H1 (cell line): ENCODE measurements around the gene ADD1. TPM values are rescaled to one million over a fixed set of nuclear protein-coding genes. Genes with fewer than 3 reads are reported as not detected.

Experiments
- BCL11A ChIP-seq, 2 experiments: IDR thresholded peaks; one replicate each; pipeline ENCODE4 v1.6.1; 2011; ENCODE audit warnings: low read depth in 2 of 2, low read length in 2 of 2, mild to moderate bottlenecking in 2 of 2
- JUN ChIP-seq: IDR thresholded peaks from 2 replicates; pipeline ENCODE4 v1.6.1; 2011; ENCODE audit warnings: low read depth, mild to moderate bottlenecking, improper control_type of control experiment, low read length
- JUND ChIP-seq: IDR thresholded peaks from 2 replicates; pipeline ENCODE4 v1.6.1; 2011; ENCODE audit warnings: mild to moderate bottlenecking, improper control_type of control experiment, low read length
- TBP ChIP-seq: IDR thresholded peaks from 2 replicates; pipeline ENCODE4 v1.6.1; 2011; ENCODE audit warnings: low read depth, low read length, improper control_type of control experiment
- ZNF274 ChIP-seq: IDR thresholded peaks from 2 replicates; pipeline ENCODE4 v1.7.0; 2012; ENCODE audit warnings: low read length, borderline replicate concordance; ENCODE audit errors: extremely low read depth
- polyA plus RNA-seq, 7 experiments: library from polyadenylated mRNA; depleted of rRNA in 3 of 7; stranded (reverse) in 5 of 7; unstranded in 2 of 7; fragments of >200 nt in 5 of 7; fragments of 200-250 nt in 2 of 7; gene quantifications; 1 replicate in 5 of 7; 2 replicates in 1 of 7; 4 replicates in 1 of 7; pipeline versions ENCODE4 v1.2.1 to v1.2.3, GENCODE V29; 2011 to 2013; ENCODE audit warnings: missing spikeins in 2 of 7, mixed read lengths in 2 of 7
- total RNA-seq: library from RNA; stranded (reverse); fragmentation: NEBNext Ultra II Directional; extraction: Animal tissue kit (Norgen Biotek cat#: 25700); gene quantifications from 2 replicates; pipeline ENCODE4 v1.2.1, GENCODE V29; 2021
- TF ChIP-seq, protein P1 (sequence below), 3 experiments: IDR thresholded peaks; 1 replicate in 2 of 3; 2 replicates in 1 of 3; pipeline versions ENCODE4 v1.5.1 to v1.6.1; 2011; ENCODE audit warnings: low read length in 3 of 3, mild to moderate bottlenecking in 3 of 3, inconsistent platforms in 2 of 3, low read depth in 1 of 3, moderate library complexity in 1 of 3; ENCODE audit not compliant: insufficient read depth in 1 of 3; ENCODE audit errors: control extremely low read depth in 1 of 3
- TF ChIP-seq, protein P2 (sequence below): IDR thresholded peaks from 2 replicates; pipeline ENCODE4 v1.6.1; 2011; ENCODE audit warnings: low read depth, mild to moderate bottlenecking, low read length; ENCODE audit not compliant: insufficient read depth
- TF ChIP-seq, protein P3 (sequence below): fragments of 300-600 bp; sonication (generic); IDR thresholded peaks from 2 replicates; pipeline ENCODE4 v1.7.1; 2012; ENCODE audit warnings: low read length, moderate library complexity, mild to moderate bottlenecking, inconsistent platforms; ENCODE audit not compliant: insufficient replicate concordance

Gene ADD1
- total and polyA plus RNA-seq, 2 of the 8 experiments (the other 6 are each of a cell fraction or from before 2014, with no cell fraction given) = 113 to 143 TPM

DNA sequence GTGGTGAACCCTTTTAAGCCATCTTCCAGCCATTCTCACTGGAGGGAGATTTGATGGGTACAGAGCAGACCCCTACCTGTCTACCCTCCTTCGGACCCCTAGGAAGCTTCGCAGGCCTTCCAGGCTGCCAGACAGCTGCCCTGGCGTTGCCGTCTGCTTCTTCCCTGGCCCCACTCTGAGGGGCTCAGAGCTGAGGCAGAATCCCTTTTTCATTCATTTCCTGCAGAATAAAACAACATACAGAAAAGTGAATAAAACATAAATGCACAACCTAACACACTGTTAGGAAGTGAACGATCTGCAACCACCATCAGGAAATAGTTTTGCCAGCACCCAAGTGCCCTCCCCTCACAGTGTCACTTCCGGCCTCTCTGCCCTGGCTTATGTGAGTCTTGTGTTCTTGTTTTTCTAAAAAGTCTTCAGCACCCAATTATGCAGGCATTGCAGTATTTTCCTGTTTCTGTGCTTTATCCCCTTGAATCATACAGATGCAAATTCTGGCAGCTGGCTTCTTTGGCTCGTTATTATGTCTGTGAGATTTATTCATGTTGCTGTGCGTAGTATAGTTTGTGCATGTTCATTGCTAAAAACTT is 5.6 kb upstream of the ADD1 start (continued):
- TF ChIP-seq, protein P1, sequence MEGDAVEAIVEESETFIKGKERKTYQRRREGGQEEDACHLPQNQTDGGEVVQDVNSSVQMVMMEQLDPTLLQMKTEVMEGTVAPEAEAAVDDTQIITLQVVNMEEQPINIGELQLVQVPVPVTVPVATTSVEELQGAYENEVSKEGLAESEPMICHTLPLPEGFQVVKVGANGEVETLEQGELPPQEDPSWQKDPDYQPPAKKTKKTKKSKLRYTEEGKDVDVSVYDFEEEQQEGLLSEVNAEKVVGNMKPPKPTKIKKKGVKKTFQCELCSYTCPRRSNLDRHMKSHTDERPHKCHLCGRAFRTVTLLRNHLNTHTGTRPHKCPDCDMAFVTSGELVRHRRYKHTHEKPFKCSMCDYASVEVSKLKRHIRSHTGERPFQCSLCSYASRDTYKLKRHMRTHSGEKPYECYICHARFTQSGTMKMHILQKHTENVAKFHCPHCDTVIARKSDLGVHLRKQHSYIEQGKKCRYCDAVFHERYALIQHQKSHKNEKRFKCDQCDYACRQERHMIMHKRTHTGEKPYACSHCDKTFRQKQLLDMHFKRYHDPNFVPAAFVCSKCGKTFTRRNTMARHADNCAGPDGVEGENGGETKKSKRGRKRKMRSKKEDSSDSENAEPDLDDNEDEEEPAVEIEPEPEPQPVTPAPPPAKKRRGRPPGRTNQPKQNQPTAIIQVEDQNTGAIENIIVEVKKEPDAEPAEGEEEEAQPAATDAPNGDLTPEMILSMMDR (IDR thresholded peaks at IDR 0.05; ENCODE audit: control extremely low read depth in 1 of 3, insufficient read depth in 1 of 3, low read depth in 1 of 3, low read length in 3 of 3) = no peak
- TF ChIP-seq, protein P2, sequence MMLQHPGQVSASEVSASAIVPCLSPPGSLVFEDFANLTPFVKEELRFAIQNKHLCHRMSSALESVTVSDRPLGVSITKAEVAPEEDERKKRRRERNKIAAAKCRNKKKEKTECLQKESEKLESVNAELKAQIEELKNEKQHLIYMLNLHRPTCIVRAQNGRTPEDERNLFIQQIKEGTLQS = no peak
- TF ChIP-seq JUN (no peak), ZNF274 (no peak), TBP (no peak), BCL11A (IDR thresholded peaks at IDR 0.05; ENCODE audit: low read depth in 2 of 2, low read length in 2 of 2) (no peak), JUND (no peak)
- TF ChIP-seq, protein P3, sequence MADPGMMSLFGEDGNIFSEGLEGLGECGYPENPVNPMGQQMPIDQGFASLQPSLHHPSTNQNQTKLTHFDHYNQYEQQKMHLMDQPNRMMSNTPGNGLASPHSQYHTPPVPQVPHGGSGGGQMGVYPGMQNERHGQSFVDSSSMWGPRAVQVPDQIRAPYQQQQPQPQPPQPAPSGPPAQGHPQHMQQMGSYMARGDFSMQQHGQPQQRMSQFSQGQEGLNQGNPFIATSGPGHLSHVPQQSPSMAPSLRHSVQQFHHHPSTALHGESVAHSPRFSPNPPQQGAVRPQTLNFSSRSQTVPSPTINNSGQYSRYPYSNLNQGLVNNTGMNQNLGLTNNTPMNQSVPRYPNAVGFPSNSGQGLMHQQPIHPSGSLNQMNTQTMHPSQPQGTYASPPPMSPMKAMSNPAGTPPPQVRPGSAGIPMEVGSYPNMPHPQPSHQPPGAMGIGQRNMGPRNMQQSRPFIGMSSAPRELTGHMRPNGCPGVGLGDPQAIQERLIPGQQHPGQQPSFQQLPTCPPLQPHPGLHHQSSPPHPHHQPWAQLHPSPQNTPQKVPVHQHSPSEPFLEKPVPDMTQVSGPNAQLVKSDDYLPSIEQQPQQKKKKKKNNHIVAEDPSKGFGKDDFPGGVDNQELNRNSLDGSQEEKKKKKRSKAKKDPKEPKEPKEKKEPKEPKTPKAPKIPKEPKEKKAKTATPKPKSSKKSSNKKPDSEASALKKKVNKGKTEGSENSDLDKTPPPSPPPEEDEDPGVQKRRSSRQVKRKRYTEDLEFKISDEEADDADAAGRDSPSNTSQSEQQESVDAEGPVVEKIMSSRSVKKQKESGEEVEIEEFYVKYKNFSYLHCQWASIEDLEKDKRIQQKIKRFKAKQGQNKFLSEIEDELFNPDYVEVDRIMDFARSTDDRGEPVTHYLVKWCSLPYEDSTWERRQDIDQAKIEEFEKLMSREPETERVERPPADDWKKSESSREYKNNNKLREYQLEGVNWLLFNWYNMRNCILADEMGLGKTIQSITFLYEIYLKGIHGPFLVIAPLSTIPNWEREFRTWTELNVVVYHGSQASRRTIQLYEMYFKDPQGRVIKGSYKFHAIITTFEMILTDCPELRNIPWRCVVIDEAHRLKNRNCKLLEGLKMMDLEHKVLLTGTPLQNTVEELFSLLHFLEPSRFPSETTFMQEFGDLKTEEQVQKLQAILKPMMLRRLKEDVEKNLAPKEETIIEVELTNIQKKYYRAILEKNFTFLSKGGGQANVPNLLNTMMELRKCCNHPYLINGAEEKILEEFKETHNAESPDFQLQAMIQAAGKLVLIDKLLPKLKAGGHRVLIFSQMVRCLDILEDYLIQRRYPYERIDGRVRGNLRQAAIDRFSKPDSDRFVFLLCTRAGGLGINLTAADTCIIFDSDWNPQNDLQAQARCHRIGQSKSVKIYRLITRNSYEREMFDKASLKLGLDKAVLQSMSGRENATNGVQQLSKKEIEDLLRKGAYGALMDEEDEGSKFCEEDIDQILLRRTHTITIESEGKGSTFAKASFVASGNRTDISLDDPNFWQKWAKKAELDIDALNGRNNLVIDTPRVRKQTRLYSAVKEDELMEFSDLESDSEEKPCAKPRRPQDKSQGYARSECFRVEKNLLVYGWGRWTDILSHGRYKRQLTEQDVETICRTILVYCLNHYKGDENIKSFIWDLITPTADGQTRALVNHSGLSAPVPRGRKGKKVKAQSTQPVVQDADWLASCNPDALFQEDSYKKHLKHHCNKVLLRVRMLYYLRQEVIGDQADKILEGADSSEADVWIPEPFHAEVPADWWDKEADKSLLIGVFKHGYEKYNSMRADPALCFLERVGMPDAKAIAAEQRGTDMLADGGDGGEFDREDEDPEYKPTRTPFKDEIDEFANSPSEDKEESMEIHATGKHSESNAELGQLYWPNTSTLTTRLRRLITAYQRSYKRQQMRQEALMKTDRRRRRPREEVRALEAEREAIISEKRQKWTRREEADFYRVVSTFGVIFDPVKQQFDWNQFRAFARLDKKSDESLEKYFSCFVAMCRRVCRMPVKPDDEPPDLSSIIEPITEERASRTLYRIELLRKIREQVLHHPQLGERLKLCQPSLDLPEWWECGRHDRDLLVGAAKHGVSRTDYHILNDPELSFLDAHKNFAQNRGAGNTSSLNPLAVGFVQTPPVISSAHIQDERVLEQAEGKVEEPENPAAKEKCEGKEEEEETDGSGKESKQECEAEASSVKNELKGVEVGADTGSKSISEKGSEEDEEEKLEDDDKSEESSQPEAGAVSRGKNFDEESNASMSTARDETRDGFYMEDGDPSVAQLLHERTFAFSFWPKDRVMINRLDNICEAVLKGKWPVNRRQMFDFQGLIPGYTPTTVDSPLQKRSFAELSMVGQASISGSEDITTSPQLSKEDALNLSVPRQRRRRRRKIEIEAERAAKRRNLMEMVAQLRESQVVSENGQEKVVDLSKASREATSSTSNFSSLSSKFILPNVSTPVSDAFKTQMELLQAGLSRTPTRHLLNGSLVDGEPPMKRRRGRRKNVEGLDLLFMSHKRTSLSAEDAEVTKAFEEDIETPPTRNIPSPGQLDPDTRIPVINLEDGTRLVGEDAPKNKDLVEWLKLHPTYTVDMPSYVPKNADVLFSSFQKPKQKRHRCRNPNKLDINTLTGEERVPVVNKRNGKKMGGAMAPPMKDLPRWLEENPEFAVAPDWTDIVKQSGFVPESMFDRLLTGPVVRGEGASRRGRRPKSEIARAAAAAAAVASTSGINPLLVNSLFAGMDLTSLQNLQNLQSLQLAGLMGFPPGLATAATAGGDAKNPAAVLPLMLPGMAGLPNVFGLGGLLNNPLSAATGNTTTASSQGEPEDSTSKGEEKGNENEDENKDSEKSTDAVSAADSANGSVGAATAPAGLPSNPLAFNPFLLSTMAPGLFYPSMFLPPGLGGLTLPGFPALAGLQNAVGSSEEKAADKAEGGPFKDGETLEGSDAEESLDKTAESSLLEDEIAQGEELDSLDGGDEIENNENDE = no peak
